GM12872 (cell line): Measurements from ENCODE around the gene PCSK9.
A peak's percentile ranks its signal among the peaks of the same experiment; 100 is the strongest.

Experiments used
- CTCF ChIP-seq: IDR thresholded peaks from 3 replicates; pipeline ENCODE4 v1.5.1; 2011; ENCODE audit warnings: low read depth, mild to moderate bottlenecking, low read length, moderate library complexity; ENCODE audit not compliant: insufficient read depth

PCSK9 gene

DNA sequence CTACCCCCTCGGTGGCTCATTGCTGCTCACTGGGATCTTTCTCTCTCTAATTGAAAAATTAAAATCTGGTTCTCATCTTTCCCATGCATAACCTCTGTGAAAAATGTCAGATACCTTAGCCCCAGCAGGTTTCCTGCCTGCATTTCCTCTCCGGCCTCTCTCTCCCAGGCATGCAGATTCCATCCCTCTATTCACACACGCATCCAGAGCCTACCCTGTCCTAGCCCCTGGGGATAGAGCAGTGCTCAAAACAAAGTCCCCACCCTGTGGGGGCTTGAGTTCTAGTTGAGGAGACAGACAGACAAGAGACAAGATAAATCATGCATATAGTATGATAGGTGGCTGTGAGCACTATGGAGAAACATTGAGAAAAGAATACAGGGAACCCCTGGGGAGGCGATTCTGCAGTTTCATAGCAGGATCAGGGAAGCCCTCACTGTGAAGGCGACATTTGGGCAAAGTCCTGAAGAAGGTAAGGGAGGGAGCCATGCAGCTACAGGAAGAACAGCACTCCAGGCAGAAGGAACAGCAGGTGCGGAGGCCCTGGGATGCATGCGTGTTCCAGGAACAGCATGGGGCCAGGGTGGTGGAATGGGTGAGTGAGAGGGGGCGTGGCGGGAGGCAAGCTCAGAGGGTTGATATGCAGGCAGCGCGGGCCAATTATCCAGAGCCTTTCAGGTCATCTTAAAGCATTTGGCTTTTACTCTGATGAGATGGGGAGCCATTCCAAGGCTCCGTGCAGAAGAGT, 44.2 kb upstream of the PCSK9 start:
- no peak for TF ChIP-seq CTCF

DNA sequence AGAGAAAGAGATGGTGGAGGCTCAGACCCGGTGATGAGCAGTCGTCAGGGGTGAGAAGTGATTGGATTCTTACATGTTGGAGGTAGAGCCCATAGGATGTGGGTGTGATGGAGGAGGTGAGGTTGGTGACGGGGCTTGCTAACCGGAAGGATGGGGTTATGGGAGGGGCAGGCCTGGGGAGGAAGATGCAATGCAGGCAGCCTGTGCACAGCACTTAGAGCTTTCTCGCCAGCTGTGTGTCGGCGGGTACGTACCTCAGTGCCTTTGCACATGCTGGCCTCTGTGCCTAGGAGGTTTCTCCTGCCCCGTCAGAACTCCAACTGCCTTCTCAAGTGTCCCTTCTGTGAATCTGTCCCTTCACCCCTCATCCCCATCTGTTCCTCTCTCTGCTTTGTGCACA, 43.5 kb upstream of the PCSK9 start:
- TF ChIP-seq CTCF = no peak

GRCh38 chr1:54996359-54996868, 42.9 kb upstream of the PCSK9 start:
- TF ChIP-seq CTCF = peak; percentile 76

DNA sequence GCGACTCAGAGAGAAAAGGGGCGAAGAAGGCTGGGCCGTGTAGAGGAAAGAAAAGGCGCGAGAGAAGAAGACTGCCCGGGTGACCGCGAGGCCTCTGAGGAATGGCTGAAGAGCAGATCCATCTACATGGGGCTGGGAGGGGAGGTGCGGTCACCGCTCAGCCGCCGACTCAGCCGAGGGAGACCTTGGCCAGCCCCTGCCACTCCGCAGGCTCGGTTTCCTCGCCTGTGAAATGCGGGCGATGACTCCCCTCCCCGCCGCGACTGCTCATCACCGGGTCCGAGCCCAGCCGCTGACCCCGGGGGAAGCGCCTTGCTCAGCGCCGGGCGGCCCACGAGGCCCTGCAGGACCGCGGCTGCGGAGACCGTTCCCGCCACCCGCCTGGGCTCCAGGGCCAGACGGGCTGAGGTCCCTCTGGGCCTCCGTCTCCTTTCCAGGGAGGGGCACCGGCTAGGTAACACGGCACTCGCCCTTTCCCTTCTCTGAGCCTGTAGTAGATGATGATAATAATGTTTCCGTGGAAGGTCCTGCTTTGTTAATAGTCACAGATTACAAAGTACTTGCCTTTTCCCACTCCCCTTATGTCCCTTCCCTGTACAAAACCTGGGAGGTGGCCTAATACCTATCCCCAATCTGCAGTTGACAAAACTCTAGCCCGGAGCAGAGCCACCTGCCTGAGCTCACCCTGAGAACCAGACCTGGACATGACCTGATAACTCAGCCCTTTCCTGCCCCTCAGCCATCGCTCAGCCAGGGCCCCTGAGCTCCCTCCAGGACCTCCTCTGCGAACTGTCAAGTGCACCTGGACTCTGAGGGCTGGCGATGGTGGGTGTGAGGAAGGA, 42.3 kb upstream of the PCSK9 start:
- no peak for TF ChIP-seq CTCF

GRCh38 chr1:54997711-54997986, 41.7 kb upstream of the PCSK9 start:
- no peak for TF ChIP-seq CTCF

DNA sequence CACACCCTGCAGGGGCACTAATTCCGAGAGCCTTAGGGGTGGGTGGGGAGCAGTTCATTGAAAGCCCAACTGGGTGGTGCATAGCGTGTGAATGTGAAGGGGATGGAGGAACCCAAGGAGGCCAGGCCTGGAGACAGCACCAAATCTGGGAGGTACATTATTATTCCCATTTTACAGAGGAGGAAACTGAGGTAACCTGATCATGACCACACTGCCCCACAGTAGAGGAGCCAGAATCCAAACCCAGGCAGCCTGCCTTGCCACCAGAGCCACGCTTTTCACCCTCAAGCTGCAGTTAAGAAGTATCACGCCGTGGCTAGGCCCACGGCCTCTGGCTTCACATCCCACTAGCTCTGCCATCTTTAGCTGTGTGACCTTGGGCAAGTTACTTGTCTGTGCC, 41.2 kb upstream of the PCSK9 start:
- TF ChIP-seq CTCF = no peak

- no peak for TF ChIP-seq CTCF
Measured at GRCh38 chr1:54998677-54999076, 40.7 kb upstream of the PCSK9 start, which contains the start of gene BSND. TSS of gene BSND (plus strand) at chr1:54998933. CDS start at chr1:54999187, 254 bp downstream.
